Mesendoderm (in vitro differentiated cells): ENCODE data around the gene NDFIP1.

Source experiments
- DNase-seq: peaks from one replicate; pipeline ENCODE4 v3.0.0; 2013
- H2AK5ac ChIP-seq: 2 replicates; pipeline ENCODE4 v1.6.1; 2013; ENCODE audit warnings: low read length, inconsistent platforms
- H2BK120ac ChIP-seq: 2 replicates; pipeline ENCODE4 v1.6.1; 2013; ENCODE audit warnings: low read depth, mild to moderate bottlenecking, low read length, moderate library complexity, mixed read lengths
- H2BK15ac ChIP-seq: replicated peaks from 2 replicates; pipeline ENCODE4 v1.6.1; 2013; ENCODE audit warnings: low read depth, mild to moderate bottlenecking, moderate library complexity
- H2BK5ac ChIP-seq: 2 replicates; pipeline ENCODE4 v1.6.1; 2013; ENCODE audit warnings: low read length, inconsistent platforms
- H3K18ac ChIP-seq: 2 replicates; pipeline ENCODE4 v1.6.1; 2013; ENCODE audit warnings: mild to moderate bottlenecking, low read length, mixed read lengths
- H3K23ac ChIP-seq: one replicate; pipeline ENCODE4 v1.6.1; 2013; ENCODE audit warnings: low read length
- H3K27ac ChIP-seq: 2 replicates; pipeline ENCODE4 v1.5.1; 2013; ENCODE audit warnings: low read depth, mild to moderate bottlenecking, inconsistent platforms, low read length, moderate library complexity
- H3K27me3 ChIP-seq: 2 replicates; pipeline ENCODE4 v1.6.1; 2013; ENCODE audit warnings: low read length, control low read depth, mild to moderate bottlenecking, inconsistent platforms; ENCODE audit not compliant: insufficient read depth, poor library complexity
- H3K36me3 ChIP-seq: 2 replicates; pipeline ENCODE4 v1.6.1; 2013; ENCODE audit warnings: low read length, inconsistent platforms; ENCODE audit not compliant: control insufficient read depth, insufficient read depth
- H3K4ac ChIP-seq: one replicate; pipeline ENCODE4 v1.6.1; 2013; ENCODE audit warnings: low read depth, mild to moderate bottlenecking, low read length, moderate library complexity
- H3K4me1 ChIP-seq: 2 replicates; pipeline ENCODE4 v1.6.1; 2013; ENCODE audit warnings: low read depth, low read length, inconsistent platforms; ENCODE audit not compliant: control insufficient read depth
- H3K4me2 ChIP-seq: 2 replicates; pipeline ENCODE4 v1.6.1; 2013; ENCODE audit warnings: low read length
- H3K4me3 ChIP-seq: 2 replicates; pipeline ENCODE4 v1.5.1; 2013; ENCODE audit warnings: mild to moderate bottlenecking, low read length
- H3K56ac ChIP-seq: one replicate; pipeline ENCODE4 v1.6.1; 2013; ENCODE audit warnings: low read length
- H3K79me1 ChIP-seq: 2 replicates; pipeline ENCODE4 v1.6.1; 2013; ENCODE audit warnings: low read length, inconsistent platforms
- H3K79me2 ChIP-seq: 2 replicates; pipeline ENCODE4 v1.6.1; 2013; ENCODE audit warnings: mild to moderate bottlenecking, low read length; ENCODE audit not compliant: control insufficient read depth, insufficient read depth
- H3K9ac ChIP-seq: 2 replicates; pipeline ENCODE4 v1.6.1; 2013; ENCODE audit warnings: low read length, inconsistent platforms
- H4K5ac ChIP-seq: one replicate; pipeline ENCODE4 v1.6.1; 2013; ENCODE audit warnings: low read length
- H4K8ac ChIP-seq: one replicate; pipeline ENCODE4 v1.6.1; 2013; ENCODE audit warnings: low read depth, mild to moderate bottlenecking, control low read depth, low read length, moderate library complexity
- WGBS: extraction: QIAGEN DNeasy Blood & Tissue Kit; methylation state at CpG from one replicate; pipeline ENCODE4 v1.1.7; 2013; ENCODE audit warnings: low lambda C conversion rate, missing lambda C conversion rate; ENCODE audit not compliant: insufficient coverage; ENCODE audit errors: extremely low coverage; 5-methylcytosine and 5-hydroxymethylcytosine counted together

Gene NDFIP1

DNA sequence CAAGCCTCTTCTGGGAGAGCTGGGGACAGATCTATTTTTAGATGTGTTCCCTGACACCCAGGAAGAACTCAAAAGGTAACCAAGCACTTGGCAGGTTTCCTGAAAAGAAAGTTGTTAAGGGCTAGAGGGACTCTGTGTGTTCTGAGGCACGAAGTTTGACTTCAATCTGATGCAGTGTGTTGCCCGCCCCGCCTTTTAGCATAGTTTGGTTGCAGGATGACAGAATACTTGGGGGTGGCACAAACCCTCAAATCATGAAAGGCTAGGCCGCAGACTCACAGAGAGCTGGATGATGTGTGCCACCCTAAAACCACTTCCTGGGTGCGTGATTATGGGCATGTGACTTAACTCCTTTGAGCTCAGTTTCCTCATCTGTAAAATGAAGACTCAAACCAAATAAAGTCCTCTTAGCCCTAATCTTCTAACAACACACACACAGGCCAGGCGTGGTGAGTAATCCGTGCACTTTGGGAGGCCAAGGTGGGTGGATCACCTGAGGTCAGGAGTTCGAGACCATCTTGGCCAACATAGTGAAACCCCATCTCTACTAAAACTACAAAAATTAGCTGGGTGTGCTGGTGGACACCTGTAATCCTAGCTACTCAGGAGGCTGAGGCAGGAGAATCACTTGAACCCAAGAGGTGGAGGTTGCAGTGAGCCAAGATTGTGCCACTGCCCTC lies 12.8 kb upstream of the NDFIP1 start:
- no peaks in the 10 kb centered on the region for H3K36me3 ChIP-seq
- no peak overlapping the region for H3K4me3 ChIP-seq
- no peak overlapping the region for H3K23ac ChIP-seq
- H3K18ac ChIP-seq, result no peak overlapping the region
- no peak overlapping the region for H3K27ac ChIP-seq
- H2BK15ac ChIP-seq, result no peak overlapping the region
- no peak overlapping the region for H4K8ac ChIP-seq
- no peak for DNase-seq
- no peaks in the 10 kb centered on the region for H3K79me1 ChIP-seq
- no peak overlapping the region for H2BK120ac ChIP-seq
- H3K27me3 ChIP-seq, result no peaks in the 10 kb centered on the region
- no peaks in the 10 kb centered on the region for H3K79me2 ChIP-seq
- no peaks in the 10 kb centered on the region for H3K4me1 ChIP-seq
- WGBS, result no CpG with 5 or more reads among the region's 8 CpGs
- no peak overlapping the region for H3K4me2 ChIP-seq
- no peak overlapping the region for H4K5ac ChIP-seq
- H3K56ac ChIP-seq, result no peak overlapping the region
- no peak overlapping the region for H2BK5ac ChIP-seq
- H3K4ac ChIP-seq, result no peak overlapping the region
- H2AK5ac ChIP-seq, result no peak overlapping the region
- H3K9ac ChIP-seq, result no peak overlapping the region

DNA sequence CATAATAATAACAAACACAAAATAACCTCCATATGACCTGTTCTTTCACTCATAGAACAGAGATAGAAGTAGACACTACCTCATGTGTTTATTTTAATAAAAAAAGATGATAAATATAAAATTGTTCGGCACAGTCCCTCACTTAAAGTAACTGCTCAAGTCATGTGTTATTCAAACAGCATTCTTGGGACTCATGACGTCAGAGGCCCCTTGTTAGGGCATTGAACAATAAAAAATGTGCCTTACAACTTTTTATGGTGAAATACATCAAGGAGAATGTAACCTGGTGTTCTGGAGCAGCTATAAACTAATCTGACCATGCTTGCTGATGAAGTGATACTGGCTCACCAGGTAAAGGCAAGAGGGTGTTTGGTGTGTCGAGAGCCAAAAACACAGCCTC lies 12.2 kb upstream of the NDFIP1 start:
- no peaks in the 10 kb centered on the region for H3K79me2 ChIP-seq
- no peak overlapping the region for H3K18ac ChIP-seq
- H2BK5ac ChIP-seq, result no peak overlapping the region
- no peak overlapping the region for H3K4me2 ChIP-seq
- no peak overlapping the region for H4K5ac ChIP-seq
- H3K79me1 ChIP-seq, result no peaks in the 10 kb centered on the region
- H3K27me3 ChIP-seq, result no peaks in the 10 kb centered on the region
- H3K56ac ChIP-seq, result no peak overlapping the region
- H3K36me3 ChIP-seq, result no peaks in the 10 kb centered on the region
- H3K9ac ChIP-seq, result no peak overlapping the region
- no peak overlapping the region for H2AK5ac ChIP-seq
- H4K8ac ChIP-seq, result no peak overlapping the region
- no CpG with 5 or more reads among the region's 3 CpGs for WGBS
- no peak overlapping the region for H3K4me3 ChIP-seq
- no peak overlapping the region for H2BK15ac ChIP-seq
- H3K4me1 ChIP-seq, result no peaks in the 10 kb centered on the region
- no peak overlapping the region for H3K4ac ChIP-seq
- no peak overlapping the region for H2BK120ac ChIP-seq
- no peak for DNase-seq
- H3K23ac ChIP-seq, result no peak overlapping the region
- no peak overlapping the region for H3K27ac ChIP-seq

DNA sequence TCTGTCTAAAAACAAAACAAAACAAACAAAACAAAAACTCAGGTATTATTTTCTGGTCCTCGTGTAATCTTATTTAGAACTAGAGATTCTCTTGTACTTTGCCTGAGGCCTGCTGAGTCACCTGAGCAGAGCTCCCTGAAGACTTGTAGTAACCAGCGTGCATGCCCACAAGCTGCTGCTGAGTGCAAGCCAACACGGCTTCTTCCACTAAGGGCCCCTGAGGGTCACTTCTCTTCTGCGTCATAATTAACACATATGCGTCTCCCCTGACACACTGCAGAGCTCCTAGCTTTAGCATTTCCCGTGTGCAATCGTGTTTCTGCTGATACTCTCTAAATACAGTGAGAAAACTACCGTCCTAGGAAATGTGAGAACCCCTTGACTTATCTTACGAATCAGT lies 10.9 kb upstream of the NDFIP1 start:
- DNase-seq, result peak; percentile 10
- no peak overlapping the region for H3K23ac ChIP-seq
- H3K9ac ChIP-seq, result no peak overlapping the region
- no peak overlapping the region for H3K4ac ChIP-seq
- H2BK15ac ChIP-seq, result no peak overlapping the region
- no peaks in the 10 kb centered on the region for H3K27me3 ChIP-seq
- no peak overlapping the region for H3K4me3 ChIP-seq
- no peak overlapping the region for H2BK120ac ChIP-seq
- no peak overlapping the region for H3K27ac ChIP-seq
- H3K4me1 ChIP-seq, result no peaks in the 10 kb centered on the region
- no CpG with 5 or more reads among the region's 9 CpGs for WGBS
- H4K8ac ChIP-seq, result no peak overlapping the region
- no peak overlapping the region for H3K4me2 ChIP-seq
- no peak overlapping the region for H2BK5ac ChIP-seq
- H3K36me3 ChIP-seq, result no peaks in the 10 kb centered on the region
- H2AK5ac ChIP-seq, result no peak overlapping the region
- no peaks in the 10 kb centered on the region for H3K79me2 ChIP-seq
- H3K18ac ChIP-seq, result no peak overlapping the region
- no peaks in the 10 kb centered on the region for H3K79me1 ChIP-seq
- H3K56ac ChIP-seq, result no peak overlapping the region
- no peak overlapping the region for H4K5ac ChIP-seq

DNA sequence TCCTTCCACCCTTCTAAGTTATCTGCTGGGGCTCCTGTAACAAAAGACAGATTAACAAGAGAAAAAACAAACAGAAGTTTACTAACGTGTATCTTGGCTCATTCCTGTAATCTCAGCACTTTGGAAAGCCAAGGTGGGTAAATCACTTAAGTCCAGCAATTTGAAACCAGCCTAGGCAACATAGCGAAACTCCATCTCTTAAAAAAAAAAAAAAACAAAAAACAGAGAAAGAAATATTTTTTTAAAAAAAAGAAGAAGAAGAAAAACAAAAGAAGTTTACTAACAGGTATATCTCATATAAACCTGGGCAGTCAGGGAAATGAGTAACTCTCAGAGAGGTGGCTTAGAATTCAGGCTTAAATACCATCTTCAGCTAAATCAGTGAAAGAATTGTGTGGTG lies 10.3 kb upstream of the NDFIP1 start:
- WGBS, result no CpG with 5 or more reads among the region's 2 CpGs
- Histone ChIP-seq H4K5ac (no peak overlapping the region), H2BK120ac (no peak overlapping the region), H3K27ac (no peak overlapping the region), H4K8ac (no peak overlapping the region), H3K4ac (no peak overlapping the region), H3K4me2 (no peak overlapping the region), H2AK5ac (no peak overlapping the region), H3K36me3 (no peaks in the 10 kb centered on the region), H3K9ac (no peak overlapping the region), H2BK5ac (no peak overlapping the region), H3K79me2 (no peaks in the 10 kb centered on the region), H3K4me3 (no peak overlapping the region), H3K23ac (no peak overlapping the region), H3K79me1 (no peaks in the 10 kb centered on the region), H3K4me1 (no peaks in the 10 kb centered on the region), H3K56ac (peak overlapping the region; percentile 10), H2BK15ac (no peak overlapping the region), H3K27me3 (no peaks in the 10 kb centered on the region), H3K18ac (no peak overlapping the region)
- no peak for DNase-seq

DNA sequence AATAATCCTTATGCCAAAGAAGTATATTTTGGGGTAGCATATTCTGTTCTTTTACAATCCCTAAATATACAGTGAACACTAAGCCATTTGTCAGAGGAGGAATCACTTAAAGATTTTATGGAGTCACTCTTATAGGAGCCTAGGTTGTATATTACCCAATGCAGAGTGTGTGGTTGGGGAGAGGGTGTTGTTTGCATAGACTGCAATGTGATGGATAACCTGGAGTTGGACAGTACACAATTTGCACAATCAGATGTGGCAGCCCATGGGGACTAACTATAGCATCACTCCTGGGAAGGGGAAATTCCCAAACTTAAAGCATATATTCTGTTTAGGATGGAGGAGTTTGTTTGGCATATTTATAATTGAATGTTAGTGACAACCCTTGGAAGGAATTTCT lies 9.6 kb upstream of the NDFIP1 start:
- Histone ChIP-seq H2BK15ac (no peak overlapping the region), H4K8ac (no peak overlapping the region), H3K36me3 (no peaks in the 10 kb centered on the region), H3K79me2 (no peaks in the 10 kb centered on the region), H2BK5ac (no peak overlapping the region), H3K4ac (no peak overlapping the region), H3K23ac (no peak overlapping the region), H2BK120ac (no peak overlapping the region), H3K27me3 (no peaks in the 10 kb centered on the region), H3K18ac (no peak overlapping the region), H3K79me1 (no peaks in the 10 kb centered on the region), H3K4me3 (no peak overlapping the region), H3K56ac (no peak overlapping the region), H3K4me2 (no peak overlapping the region), H4K5ac (no peak overlapping the region), H3K9ac (no peak overlapping the region), H3K27ac (no peak overlapping the region), H3K4me1 (no peaks in the 10 kb centered on the region), H2AK5ac (no peak overlapping the region)
- no peak for DNase-seq

DNA sequence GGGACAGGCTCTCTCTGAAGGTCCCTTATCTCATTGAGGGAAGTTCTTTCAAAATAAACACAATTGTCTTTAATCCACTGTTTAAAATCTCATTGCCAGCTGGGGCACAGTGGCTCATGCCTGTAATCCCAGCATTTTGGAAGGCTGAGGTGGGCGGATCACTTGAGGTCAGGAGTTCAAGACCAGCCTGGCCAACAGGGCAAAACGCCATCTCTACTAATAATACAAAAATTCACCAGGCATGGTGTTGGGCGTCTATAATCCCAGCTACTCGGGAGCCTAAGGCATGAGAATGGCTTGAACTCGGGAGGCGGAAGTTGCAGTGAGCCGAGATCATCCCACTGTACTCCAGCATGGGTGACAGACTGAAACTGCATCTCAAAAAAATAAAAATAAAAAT lies 8.3 kb upstream of the NDFIP1 start:
- H2BK15ac ChIP-seq, result no peak overlapping the region
- no peak for DNase-seq
- H3K27ac ChIP-seq, result no peak overlapping the region
- no peaks in the 10 kb centered on the region for H3K79me1 ChIP-seq
- no peak overlapping the region for H3K18ac ChIP-seq
- H3K79me2 ChIP-seq, result no peaks in the 10 kb centered on the region
- no peak overlapping the region for H3K4ac ChIP-seq
- H3K36me3 ChIP-seq, result no peaks in the 10 kb centered on the region
- H3K27me3 ChIP-seq, result no peaks in the 10 kb centered on the region
- no peak overlapping the region for H4K5ac ChIP-seq
- no peak overlapping the region for H3K9ac ChIP-seq
- H3K56ac ChIP-seq, result no peak overlapping the region
- no peak overlapping the region for H3K4me2 ChIP-seq
- no CpG with 5 or more reads among the region's 7 CpGs for WGBS
- no peak overlapping the region for H2BK5ac ChIP-seq
- H3K23ac ChIP-seq, result no peak overlapping the region
- no peak overlapping the region for H3K4me3 ChIP-seq
- H2AK5ac ChIP-seq, result no peak overlapping the region
- no peaks in the 10 kb centered on the region for H3K4me1 ChIP-seq
- H2BK120ac ChIP-seq, result no peak overlapping the region
- H4K8ac ChIP-seq, result no peak overlapping the region
